Measurements from ENCODE around the gene ZSCAN5B. TPM values are rescaled to one million over a fixed set of nuclear protein-coding genes. Genes with fewer than 3 reads are reported as not detected.
"Not testable (repeated sequence)": the region's sequence is repeated elsewhere in the genome, so short reads cannot be mapped to it uniquely, and the experiment has no call there.

Gene ZSCAN5B
- total RNA-seq, 2 donors from 2014 or later = not detected

GRCh38 chr19:56149656-56150038 lies 47.9 kb downstream of the ZSCAN5B start:
- peaks cover 40% of the 10 kb centered on the region for H3K36me3 Mint-ChIP-seq (ENCODE audit: low read depth)
- WGBS, 2 experiments (ENCODE audit: insufficient coverage in 1 of 2, insufficient read length in 1 of 2) = 93 to 98% methylated on average over 4 to 5 of the region's 5 CpGs
- no peaks in the 10 kb centered on the region for H3K27me3 ChIP-seq (ENCODE audit: control insufficient read depth, insufficient read depth, low read length, poor library complexity, severe bottlenecking)
- H3K4me1 Mint-ChIP-seq = peaks cover 16% of the 10 kb centered on the region
- no peak for DNase-seq
- peaks cover 13% of the 10 kb centered on the region for H3K36me3 ChIP-seq (ENCODE audit: control insufficient read depth, insufficient read depth, low read length)
- no peaks in the 10 kb centered on the region for H3K9me3 Mint-ChIP-seq
- no peaks in the 10 kb centered on the region for H3K9me3 ChIP-seq (ENCODE audit: control insufficient read depth, low read length)
- H3K4me3 Mint-ChIP-seq = no peak overlapping the region
- H3K9ac ChIP-seq (ENCODE audit: extremely low read depth, low read length, poor library complexity, severe bottlenecking) = no peak overlapping the region
- no peak overlapping the region for H3K27ac Mint-ChIP-seq
- TF ChIP-seq, protein P1, sequence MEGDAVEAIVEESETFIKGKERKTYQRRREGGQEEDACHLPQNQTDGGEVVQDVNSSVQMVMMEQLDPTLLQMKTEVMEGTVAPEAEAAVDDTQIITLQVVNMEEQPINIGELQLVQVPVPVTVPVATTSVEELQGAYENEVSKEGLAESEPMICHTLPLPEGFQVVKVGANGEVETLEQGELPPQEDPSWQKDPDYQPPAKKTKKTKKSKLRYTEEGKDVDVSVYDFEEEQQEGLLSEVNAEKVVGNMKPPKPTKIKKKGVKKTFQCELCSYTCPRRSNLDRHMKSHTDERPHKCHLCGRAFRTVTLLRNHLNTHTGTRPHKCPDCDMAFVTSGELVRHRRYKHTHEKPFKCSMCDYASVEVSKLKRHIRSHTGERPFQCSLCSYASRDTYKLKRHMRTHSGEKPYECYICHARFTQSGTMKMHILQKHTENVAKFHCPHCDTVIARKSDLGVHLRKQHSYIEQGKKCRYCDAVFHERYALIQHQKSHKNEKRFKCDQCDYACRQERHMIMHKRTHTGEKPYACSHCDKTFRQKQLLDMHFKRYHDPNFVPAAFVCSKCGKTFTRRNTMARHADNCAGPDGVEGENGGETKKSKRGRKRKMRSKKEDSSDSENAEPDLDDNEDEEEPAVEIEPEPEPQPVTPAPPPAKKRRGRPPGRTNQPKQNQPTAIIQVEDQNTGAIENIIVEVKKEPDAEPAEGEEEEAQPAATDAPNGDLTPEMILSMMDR (conservative IDR thresholded peaks at IDR 0.05) = no peak
- H3K4me3 ChIP-seq (ENCODE audit: low read length) = no peak overlapping the region
- no peaks in the 10 kb centered on the region for H3K27me3 Mint-ChIP-seq (ENCODE audit: insufficient read depth)
- H3K27ac ChIP-seq (ENCODE audit: low read depth, low read length) = no peak overlapping the region
- H3K4me1 ChIP-seq (ENCODE audit: control insufficient read depth, insufficient read depth, low read length) = no peaks in the 10 kb centered on the region

DNA sequence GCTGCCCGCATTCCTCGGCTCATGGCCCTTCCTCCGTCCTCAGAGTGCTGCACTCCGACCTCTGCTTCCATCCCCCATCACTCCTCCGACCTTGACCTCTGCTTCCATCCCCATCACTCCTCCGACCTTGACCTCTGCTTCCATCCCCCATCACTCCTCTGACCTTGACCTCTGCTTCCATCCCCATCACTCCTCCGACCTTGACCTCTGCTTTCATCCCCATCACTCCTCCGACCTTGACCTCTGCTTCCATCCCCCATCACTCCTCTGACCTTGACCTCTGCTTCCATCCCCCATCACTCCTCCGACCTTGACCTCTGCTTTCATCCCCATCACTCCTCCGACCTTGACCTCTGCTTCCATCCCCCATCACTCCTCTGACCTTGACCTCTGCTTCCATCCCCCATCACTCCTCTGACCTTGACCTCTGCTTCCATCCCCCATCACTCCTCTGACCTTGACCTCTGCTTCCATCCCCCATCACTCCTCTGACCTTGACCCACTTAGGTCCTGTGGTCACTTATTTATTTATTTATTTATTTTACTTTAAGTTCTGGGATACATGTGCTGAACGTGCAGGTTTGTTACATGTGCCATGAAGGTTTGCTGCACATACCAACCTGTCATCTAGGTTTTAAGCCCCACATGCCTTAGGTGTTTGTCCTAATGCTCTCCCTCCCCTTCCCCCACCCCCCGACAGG lies 48.5 kb downstream of the ZSCAN5B start:
- DNase-seq; H3K4me3 ChIP-seq (ENCODE audit: low read length); H3K9ac ChIP-seq (ENCODE audit: extremely low read depth, low read length, poor library complexity, severe bottlenecking); H3K27ac Mint-ChIP-seq; H3K27me3 Mint-ChIP-seq (ENCODE audit: insufficient read depth); H3K27ac ChIP-seq (ENCODE audit: low read depth, low read length); H3K27me3 ChIP-seq (ENCODE audit: control insufficient read depth, insufficient read depth, low read length, poor library complexity, severe bottlenecking); H3K9me3 ChIP-seq (ENCODE audit: control insufficient read depth, low read length); H3K4me3 Mint-ChIP-seq; H3K4me1 ChIP-seq (ENCODE audit: control insufficient read depth, insufficient read depth, low read length); H3K9me3 Mint-ChIP-seq: not testable (repeated sequence)
- Mint-ChIP-seq H3K4me1 (peaks cover 17% of the 10 kb centered on the region), H3K36me3 (ENCODE audit: low read depth) (peaks cover 40% of the 10 kb centered on the region)
- WGBS, 2 experiments (ENCODE audit: insufficient coverage in 1 of 2, insufficient read length in 1 of 2) = 94 to 100% methylated on average over 6 to 12 of the region's 12 CpGs
- peaks cover 11% of the 10 kb centered on the region for H3K36me3 ChIP-seq (ENCODE audit: control insufficient read depth, insufficient read depth, low read length)

GRCh38 chr19:56148096-56148495 lies 49.5 kb downstream of the ZSCAN5B start:
- H3K27me3 Mint-ChIP-seq (ENCODE audit: insufficient read depth) = no peaks in the 10 kb centered on the region
- no peak overlapping the region for H3K27ac ChIP-seq (ENCODE audit: low read depth, low read length)
- H3K4me1 Mint-ChIP-seq = peaks cover 10% of the 10 kb centered on the region
- H3K4me3 ChIP-seq (ENCODE audit: low read length) = no peak overlapping the region
- H3K9me3 ChIP-seq (ENCODE audit: control insufficient read depth, low read length) = no peaks in the 10 kb centered on the region
- peaks cover 33% of the 10 kb centered on the region for H3K36me3 Mint-ChIP-seq (ENCODE audit: low read depth)
- no peak for DNase-seq
- H3K36me3 ChIP-seq (ENCODE audit: control insufficient read depth, insufficient read depth, low read length) = peaks cover 11% of the 10 kb centered on the region
- no peak overlapping the region for H3K27ac Mint-ChIP-seq
- 95 to 97% methylated on average over 10 to 15 of the region's 15 CpGs for WGBS, 2 experiments (ENCODE audit: insufficient coverage in 1 of 2, insufficient read length in 1 of 2)
- no peak overlapping the region for H3K9ac ChIP-seq (ENCODE audit: extremely low read depth, low read length, poor library complexity, severe bottlenecking)
- H3K9me3 Mint-ChIP-seq = no peaks in the 10 kb centered on the region
- no peaks in the 10 kb centered on the region for H3K4me1 ChIP-seq (ENCODE audit: control insufficient read depth, insufficient read depth, low read length)
- H3K27me3 ChIP-seq (ENCODE audit: control insufficient read depth, insufficient read depth, low read length, poor library complexity, severe bottlenecking) = no peaks in the 10 kb centered on the region
- H3K4me3 Mint-ChIP-seq = no peak overlapping the region
- TF ChIP-seq, protein P1 (conservative IDR thresholded peaks at IDR 0.05) = no peak

DNA sequence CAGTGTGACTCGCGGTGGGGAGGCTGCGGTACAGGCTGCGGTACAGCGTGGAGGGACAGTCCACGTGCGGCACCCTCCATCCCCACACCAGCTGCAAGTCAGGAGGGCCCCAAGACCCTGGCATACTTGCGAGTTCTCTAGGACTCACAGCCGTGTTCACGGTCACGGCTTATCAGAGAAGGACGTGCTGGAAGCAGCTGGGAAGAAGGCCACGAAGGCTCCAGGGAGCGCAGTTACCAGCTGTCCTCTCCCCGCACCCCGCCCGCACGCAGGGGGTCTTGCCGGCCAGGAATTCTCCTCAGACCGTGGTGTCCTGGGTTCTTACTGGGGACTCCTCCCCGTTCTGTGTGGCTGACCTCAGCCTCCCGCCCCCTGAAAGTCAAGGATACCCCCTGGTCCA lies 50.3 kb downstream of the ZSCAN5B start:
- 94 to 95% methylated on average over 12 to 22 of the region's 22 CpGs for WGBS, 2 experiments (ENCODE audit: insufficient coverage in 1 of 2, insufficient read length in 1 of 2)
- Mint-ChIP-seq H3K36me3 (ENCODE audit: low read depth) (peaks cover 30% of the 10 kb centered on the region), H3K4me3 (no peak overlapping the region), H3K27ac (no peak overlapping the region), H3K27me3 (ENCODE audit: insufficient read depth) (no peaks in the 10 kb centered on the region), H3K4me1 (peaks cover 2% of the 10 kb centered on the region), H3K9me3 (no peaks in the 10 kb centered on the region)
- H3K4me1 ChIP-seq (ENCODE audit: control insufficient read depth, insufficient read depth, low read length) = no peaks in the 10 kb centered on the region
- H3K36me3 ChIP-seq (ENCODE audit: control insufficient read depth, insufficient read depth, low read length) = peaks cover 11% of the 10 kb centered on the region
- no peak overlapping the region for H3K4me3 ChIP-seq (ENCODE audit: low read length)
- TF ChIP-seq, protein P1 (conservative IDR thresholded peaks at IDR 0.05) = no peak
- no peak overlapping the region for H3K9ac ChIP-seq (ENCODE audit: extremely low read depth, low read length, poor library complexity, severe bottlenecking)
- no peak for DNase-seq
- H3K9me3 ChIP-seq (ENCODE audit: control insufficient read depth, low read length) = no peaks in the 10 kb centered on the region
- no peak overlapping the region for H3K27ac ChIP-seq (ENCODE audit: low read depth, low read length)
- no peaks in the 10 kb centered on the region for H3K27me3 ChIP-seq (ENCODE audit: control insufficient read depth, insufficient read depth, low read length, poor library complexity, severe bottlenecking)

All from endodermal cell (in vitro differentiated cells).